Measurements from ENCODE around the gene ITPR1.

ITPR1 gene

DNA sequence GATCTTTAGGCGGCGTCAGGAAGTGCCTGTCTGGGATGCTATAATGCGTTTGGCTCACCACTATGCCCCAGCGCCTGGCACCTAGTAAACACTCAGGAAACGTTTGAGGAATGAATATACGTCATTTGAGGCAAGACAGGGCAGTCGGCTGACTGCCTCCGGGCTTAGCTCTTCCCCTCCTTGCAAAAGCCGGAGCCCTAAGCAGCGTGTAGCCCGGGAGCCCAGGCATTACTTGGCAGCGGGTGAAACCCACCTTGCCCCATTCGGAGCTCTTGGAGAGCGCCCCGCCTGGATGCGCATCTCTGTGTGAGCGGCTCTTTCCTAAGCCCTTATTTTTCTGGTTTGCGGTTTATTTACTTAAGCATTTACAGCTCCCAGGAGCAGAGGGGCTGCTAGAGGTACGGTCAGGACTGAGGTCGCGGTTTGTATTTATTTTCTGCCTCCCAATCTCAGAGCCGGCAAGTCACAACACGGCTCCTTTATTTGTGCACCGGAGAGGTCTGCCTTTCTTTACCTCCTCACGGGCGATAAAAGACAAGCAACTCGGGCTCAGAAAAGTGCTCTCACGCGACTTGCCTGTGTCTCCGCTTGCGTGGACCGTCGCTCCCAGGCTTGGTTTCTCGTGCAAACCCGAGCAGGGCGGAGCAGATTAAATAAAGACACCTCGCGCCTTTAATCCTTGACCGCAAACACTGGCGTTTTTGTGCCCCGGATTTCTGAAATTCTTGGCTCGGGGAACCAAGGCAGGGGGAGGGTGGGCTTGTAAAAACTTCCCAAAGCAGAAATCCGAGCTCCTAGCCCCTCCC is 737 bp upstream of the ITPR1 start:
- DNase-seq = no peak

DNA sequence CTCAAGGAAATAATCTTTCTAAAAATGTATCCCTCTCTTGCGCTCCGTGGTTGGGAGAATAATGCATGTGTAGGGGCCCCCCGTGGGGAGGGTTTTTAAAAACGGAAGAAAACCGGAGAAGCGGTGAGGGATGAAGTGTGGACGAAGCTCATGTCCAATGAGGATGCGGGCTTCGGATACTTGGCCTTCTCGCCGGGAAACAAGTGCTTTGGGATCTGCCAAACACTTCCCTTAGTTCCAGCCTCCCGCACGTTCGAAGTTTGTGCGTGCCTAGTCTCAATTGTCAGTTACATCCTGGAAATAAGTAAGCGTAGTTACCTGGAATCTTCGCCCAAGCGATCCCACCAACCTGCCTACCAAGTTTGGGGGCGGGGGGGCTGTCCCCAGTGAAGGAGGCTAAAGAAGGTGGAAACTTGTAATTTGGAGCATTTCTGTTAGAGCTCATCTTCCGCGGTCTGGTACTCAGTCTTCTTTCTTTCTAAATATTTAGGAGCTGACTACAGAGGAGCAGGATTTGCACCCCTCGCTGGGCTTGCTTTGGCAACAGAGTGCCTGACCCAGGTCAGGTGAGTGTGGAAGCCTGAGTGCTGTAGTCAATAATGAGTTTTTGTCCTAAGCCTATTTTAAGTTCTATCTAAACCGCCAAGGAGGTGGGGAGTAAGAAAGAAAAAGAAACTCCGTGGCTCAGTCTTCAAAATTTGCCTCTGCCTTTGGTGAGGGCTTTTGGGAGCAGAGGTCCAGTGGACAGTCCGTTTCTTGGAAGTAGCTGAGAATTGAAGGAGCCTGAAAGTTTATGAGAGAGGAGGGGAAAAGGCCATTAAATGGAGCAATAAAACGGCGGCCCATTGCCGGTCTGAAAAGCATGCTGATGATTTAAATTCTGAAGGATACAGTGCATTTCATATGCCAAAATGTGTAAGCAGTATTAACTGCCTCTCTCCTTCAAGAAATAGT is 1.1 kb downstream of the ITPR1 start:
- DNase-seq = no peak

DNA sequence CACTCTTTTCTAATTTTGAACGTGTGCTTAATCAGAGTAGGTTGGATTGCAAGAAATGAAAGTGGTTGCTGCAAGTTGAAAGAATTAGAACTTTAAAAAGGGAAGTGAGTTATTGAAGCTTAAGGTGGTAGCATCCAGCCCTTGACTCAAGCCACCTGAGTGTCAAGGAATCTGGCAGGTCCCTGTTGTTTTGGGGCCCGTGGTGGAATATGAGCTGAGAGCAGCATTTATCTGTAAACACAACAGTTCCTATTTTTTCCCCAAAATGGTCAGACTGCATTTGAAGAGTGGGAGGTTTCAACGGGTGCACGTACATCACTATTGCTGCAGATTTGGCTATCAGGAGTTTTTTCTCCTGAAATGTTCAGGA is 1.7 kb downstream of the ITPR1 start:
- no peak for DNase-seq

DNA sequence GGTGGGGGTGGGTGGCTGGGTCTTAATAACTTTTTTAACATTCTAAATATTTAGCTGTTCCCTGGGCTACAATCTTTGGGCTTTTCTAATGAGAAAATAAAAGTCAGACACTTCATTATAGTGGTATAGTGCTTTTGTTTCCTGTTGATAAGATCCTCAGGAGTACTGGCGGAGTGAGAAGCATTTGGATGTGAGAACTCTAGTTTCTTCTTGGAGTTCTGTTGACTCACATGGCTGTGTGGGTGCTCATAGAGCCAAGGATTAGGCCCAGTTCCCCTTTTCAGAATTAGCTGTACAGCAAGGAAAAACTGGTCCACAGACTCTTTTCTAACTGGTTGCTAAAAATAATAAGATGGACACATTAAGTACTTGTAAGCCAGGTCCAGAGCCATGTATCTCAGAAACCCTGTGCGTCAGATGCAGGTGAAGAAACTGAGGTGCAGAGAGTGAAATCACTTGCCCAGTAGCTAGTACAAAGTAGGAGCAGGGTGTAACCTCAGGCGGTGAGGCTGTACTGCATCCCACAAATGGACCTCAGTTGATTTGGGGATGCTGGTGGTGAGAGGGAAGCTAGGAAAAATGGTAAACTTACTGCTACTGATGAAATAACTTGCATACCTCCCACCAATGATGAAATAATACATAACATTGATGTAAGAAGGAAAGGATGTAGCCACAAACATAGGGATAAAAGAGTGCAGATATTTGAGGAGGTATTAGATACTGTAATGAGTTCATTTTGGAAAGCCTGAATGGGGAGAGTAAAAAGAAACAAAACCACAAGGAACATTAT is 2.3 kb downstream of the ITPR1 start:
- DNase-seq = no peak

DNA sequence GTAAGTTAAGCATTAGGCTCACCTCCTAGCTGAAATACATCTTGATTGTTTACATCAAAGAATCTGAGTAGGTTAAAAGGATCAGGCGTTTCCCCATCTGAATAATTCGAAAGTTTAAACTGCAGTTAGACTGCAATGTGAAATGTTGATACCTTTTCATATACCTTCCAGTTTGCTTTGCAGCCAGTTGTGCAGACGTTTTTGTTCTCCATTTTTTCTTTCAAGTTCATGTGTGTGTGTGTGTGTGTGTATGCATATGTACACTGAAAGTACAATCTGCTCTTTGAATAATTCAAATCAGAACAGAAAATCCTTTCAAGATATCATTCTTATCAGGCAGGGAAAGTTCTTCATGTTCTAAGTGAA is 2.9 kb downstream of the ITPR1 start:
- no peak for DNase-seq

DNA sequence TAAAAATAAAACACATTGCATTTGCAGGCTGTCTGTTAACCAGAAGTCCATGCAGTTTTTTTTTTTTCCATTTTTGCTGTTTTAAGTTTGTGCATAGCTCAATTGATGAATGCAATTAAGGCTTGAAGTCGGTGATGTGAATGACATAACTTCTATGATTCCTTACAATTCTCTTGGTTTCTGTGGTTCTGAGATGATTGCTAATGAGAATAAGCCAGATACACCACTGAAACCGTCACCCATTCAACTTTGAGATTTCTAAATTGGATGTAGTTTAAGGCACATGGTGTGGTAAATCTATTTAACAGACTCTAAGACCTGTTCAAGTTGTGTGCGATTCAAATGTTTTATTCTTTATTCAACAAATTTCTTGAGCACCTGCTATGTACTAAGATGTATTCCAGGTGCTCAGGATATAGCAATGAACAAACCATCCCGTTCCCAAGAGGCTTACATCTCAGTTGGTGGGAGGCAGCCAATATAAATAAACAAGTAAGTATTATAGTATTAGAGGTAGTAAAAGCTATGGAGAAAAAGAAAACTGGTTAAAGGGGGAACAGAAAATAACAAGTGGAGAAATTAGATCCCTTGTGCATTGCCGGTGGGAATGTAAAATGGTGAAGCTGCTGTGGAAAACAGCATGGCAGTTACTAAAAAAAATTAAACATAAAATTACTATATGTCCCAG is 4.0 kb downstream of the ITPR1 start:
- no peak for DNase-seq

DNA sequence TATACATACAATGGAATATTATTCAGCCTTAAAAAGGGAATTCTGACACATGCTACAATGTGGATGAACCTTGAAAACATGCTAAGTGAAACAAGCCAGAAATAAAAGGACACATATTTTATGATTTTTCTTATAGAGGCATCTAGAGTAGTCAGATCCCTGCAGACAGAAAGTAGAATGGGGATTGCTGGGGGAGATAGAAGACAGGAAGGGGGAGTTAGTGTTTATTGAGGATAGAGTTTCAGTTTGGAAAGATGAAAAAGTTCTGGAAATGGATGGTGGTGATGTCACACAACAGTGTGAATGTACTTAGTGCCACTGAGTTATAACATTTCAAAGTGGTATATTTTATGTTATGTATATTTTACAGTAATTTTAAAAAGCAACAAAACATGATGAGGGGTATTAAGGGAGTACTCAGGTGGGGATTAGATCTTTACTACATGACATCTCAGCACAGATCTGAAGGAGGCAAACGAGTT is 4.7 kb downstream of the ITPR1 start:
- no peak for DNase-seq

DNA sequence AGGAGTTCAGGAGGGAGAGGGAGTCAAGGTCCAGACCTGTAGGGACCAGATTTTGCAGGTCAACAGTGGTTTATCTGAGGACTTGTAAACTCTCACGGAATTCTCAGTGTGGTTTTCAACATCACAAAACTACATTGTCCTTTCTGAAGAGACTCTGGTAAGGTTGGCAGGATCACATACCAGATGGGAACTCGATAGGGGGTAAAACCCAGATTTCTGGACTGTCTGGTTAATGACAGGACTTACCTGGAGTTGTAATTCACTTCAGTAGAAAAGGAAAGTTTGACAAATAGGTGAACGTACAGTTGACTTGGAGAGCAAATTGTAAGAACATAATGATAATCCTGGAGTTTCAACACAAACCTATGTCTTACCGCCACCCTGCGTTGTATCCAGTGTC is 5.3 kb downstream of the ITPR1 start:
- DNase-seq = no peak

DNA sequence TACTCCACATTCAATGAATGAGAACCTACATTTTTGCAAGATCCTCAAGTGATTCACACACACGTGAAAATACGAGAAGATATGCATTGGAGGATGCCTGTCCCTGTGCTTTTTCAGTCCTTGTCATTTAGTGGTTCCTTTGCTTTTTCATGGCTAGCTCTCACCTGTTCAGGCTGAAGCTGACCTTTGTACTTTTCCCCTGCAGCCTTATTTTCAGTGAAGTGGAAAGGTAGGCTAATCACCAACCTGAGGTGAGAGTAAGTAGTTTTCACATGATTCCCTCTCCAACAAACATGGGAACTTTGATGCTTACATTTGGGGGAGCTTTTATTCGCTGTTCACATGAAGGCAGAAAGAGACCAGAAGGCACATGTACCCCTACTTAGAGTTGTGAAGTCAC is 8.3 kb downstream of the ITPR1 start:
- DNase-seq = no peak

DNA sequence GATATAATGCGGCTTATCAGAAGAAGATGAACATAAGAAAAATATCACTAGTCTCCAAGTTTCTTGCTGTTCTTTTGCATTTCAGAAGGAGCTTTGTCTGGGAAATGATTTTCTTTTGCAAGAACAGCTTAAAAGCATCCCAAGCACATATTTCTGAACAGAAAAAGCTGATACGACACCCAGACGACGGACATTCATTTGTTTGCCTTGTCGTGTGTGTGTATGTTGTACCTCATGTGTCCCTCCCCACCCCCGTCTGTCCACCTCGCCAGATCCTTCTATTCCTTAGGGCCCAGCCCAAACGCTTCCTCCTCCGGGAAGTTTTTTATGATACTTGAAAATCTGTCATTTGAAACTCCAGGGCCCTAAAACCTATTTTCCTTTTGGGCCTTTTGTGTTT is 8.8 kb downstream of the ITPR1 start:
- no peak for DNase-seq

DNA sequence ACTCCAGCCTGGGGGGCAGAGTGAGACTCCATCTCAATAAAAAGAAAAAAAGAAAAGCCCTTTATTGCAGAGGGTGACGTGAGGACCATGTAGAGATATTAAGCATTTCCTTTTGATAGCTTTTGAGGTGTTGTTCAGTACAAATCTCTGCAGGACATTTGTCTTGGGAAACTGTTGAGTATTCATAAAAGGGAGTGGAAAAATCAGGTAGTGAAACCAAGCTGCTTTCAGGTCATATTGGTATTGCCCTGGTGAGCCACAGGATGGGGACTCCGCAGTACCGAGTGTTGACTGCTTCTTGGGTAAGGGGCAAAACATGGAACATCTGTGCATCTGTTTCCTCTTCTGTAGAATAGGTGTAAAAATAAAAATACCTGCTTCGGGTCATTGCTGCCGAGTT is 9.9 kb downstream of the ITPR1 start:
- DNase-seq = no peak

DNA sequence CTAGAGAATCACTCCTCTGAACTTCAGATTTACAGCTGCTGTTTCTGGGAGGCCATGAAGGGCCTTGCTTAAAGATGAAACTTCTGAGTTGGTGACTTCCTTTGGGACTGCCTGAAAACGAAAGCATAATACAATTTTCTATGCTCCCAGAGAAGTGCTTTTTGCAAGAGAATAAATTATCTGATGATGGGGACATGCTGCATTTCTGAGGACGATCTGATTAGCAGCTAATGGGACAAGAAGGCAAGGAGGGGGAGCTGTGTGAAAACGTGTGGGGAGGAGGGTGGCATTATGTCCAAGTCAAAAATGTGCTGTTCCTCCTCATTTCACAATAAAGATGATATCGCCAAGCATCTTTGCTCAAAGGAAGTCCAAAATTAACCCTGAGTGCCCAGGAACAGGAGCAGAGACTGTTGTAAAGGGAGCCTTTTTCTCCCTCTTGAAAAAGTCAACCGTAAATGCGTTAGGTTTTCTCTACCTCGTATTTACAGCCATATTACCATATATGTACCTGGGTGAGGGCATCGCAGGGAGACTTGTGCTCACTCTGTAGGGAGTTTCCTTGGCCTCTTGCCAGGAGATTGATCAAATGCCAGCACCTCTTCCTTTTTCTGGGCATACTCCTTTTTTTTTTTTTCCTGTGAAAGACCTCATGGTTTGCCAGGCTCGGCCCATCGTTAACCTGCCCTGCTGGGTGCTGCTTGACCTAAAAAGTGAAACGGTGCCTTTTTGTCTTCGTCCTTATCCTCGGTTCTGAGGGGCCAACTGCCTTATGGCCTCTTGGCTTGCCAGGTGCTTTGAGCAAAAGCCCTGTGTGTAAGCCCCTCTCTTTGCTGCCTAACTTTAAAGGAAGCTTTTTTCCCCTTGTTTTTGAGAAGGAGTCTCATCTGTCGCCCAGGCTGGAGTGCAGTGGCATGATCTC is 11.5 kb downstream of the ITPR1 start:
- DNase-seq = peak; percentile 21

DNA sequence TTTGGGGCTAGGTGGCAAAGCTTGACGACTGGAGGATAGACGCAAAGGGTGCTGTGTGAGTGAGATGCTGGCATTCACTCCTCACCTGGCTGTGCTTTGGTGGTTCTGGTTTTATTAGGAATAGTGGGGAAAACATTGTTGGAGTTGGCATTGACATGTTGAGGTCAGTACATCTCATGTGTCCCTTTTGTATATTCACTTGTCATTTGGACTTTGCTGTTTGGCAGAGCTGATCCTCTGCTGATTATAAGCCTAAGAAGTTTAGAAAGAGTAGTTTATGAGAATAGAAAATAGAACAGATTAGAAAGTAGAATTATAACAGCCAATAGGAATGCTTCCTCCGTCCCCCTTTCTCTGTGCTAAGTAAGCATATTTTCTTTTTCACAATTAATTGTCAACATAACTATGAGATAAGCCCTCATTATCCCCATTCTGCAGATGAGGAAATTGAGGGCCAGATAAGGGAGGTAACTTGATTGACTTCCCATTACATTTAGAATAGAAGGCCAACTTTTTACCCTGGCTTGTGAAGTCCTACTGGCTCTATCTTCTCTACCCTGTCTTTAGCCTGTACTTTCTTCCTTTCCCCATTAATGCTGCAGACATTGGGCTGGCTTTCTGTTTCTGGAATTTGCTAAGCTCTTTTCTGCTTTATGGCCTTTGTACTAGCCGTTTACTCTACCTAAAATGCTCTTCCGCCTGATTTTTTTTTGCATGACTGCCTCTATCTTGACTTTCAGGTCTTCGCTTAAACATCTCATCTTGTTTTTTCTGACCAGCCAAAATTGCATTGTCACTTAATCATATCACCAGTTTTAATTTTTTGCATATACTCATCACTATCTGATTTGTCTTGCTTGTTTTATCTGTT is 12.8 kb downstream of the ITPR1 start:
- DNase-seq = no peak

DNA sequence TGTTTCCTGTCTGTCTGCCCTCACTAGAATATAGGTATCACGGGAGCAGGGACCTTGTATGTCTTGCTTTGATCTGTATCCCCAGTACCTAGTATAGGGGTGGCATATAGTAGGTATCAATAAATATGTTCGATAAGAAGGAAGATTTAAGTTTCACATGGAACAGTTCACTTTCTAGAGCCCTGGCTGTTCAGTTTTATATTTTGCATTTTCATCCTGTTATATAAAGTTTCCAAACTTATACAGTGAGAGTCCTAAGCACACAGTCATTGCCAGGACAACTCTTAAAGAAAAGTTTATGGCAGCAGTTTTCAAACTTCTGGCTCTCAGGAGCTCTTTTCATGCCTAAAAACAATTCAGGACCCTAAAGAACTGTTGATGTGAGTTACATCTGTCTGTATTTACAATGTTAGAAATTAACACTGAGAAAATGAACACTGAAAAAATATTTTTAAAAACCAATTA is 13.4 kb downstream of the ITPR1 start:
- DNase-seq = no peak

DNA sequence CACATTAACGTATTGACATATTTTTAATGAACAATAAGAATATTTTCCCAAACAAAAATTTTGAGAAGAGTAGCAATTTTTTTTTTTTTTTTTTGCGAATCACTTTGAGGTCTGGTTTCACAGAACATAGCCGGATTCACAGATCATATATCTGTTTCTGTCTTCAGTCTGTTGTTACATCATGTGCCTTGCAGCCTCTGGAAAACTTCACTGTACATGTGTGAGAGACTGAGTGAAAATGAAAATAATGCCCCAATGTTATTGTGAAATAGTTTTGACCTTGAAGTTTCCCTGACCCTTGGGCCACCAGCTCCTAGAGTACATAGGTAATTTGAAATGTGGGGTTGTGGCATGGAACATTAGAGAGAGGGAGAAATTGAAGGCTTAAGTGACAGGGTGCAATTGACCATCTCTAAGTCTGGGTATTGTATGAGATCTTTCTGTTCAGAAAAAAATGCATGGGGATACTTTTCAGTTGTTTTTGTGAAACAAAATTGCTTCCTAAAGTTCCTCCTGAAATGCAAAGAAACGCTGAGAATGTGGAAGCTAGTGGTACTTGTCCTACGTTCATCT is 14.0 kb downstream of the ITPR1 start:
- DNase-seq = no peak

DNA sequence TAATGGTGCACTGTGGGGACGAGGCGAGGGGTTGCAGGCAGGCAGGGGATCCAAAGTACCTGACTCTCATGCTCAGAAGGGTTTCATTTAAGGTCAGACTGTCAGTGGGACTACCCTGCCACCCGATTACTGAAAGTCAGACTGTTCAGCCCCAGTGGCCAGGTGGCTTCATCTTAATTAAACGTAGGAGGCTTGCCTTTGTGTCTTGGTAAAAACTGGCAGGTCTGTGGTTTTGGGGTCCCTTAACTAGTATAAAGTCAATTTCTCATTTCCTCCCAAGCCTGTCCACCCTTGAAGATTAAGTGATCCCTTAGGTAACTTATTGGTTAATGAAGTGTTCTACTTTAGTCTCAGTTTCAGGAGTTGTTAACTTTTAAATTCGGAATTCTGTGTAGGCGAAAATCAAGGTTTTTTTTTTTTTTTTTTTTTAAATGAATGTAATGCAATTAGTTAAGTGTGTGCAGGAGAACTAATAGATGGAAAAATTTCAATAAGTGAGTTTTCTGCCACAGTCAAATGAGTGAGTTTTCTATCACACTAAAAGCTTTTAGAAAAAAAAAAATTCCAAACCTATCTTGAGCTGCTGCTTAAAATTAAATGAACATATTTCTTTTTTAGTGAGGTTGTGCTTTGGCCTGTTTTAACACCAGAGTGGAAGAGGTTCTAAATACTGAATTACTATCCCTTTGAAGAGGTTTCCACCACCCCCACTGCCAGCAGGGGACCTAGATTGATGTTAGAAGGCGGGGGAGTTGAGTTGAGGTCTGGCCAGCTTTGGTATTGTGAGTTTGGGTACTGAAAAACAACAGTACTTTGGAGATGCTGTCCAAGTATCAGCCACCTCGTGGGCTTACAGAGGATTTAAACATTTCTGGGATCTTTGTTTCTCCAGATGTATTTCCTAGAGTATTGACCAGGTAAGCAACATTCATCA is 15.2 kb downstream of the ITPR1 start:
- DNase-seq = no peak

DNA sequence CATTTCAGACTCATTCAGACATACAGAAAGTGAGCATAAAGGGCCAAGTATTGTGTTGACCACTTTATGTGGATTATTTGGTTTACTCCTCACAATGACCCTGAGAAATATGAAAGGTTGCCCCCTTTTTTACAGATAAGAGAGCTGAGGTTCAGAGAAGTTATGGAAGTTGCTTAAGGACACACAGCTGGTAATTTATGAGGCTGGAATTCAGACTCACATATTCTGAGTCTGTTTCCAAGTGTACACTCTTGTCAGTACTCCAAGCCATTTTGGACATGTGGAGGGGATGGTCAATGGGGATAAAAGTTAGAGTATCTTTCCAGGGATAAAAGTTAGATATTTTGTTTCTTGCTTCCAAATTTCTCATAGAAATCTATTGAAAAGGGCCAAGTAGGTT is 15.9 kb downstream of the ITPR1 start:
- no peak for DNase-seq

DNA sequence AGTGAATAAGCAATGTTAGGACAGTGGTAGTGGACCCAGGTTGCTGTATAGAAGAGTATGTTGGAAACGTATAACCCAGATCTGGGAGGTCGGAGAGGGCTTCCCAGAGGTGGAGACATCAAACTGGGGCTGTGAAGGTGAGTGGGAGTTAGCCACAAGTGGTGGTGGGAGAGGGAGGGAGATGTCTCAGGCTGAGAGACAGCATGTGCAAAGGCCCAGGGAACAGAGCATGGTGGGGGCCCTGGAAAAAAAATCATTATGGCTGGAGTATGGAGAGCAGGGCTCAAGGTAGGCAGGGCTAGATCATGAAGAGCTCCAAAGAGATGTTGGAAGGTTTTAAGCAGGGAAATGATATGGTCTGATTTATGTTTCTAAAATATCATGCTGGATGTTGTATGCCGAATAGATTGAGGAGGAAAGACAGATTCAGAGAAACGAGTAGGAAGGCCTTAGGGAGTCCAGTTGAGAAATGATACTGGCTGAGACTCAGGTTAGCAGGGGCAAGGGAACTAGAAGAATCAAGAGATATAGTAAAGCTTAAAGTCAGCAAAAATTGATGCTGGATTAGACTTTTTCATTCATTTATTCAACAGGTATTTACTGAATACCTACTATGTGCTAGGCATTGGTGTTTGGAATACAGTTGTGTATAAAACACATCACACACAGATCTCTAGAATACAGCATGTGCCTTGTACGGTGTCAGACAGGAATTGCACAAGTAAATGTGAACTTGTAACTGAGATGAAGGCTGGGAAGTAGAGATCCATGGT is 17.0 kb downstream of the ITPR1 start:
- no peak for DNase-seq

All from NCI-H1105 (cell line).